ENCODE measurements around the gene HOXD3.

Gene HOXD3

DNA sequence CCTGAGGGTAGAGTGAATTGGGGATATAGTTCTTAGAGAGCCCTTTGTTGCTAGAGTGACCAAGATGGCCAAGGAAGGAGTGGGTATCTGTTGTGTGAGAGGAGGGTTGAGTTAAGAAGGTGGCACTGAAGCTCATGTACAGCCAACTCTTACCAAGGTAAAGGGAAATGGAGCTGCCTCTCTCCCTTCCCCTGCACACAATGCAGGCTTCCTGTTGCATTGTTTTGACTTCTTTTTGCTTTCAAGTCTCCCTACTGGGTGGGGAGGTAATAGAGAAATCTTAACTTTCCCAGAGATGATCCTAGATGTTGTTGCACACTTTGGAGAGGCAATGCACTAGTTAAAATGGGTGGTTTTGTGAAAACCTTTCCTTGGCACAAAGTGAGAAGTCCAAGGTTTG, 55.2 kb downstream of the HOXD3 start:
- DNase-seq (ENCODE audit: low read depth, low spot score) = no peak

DNA sequence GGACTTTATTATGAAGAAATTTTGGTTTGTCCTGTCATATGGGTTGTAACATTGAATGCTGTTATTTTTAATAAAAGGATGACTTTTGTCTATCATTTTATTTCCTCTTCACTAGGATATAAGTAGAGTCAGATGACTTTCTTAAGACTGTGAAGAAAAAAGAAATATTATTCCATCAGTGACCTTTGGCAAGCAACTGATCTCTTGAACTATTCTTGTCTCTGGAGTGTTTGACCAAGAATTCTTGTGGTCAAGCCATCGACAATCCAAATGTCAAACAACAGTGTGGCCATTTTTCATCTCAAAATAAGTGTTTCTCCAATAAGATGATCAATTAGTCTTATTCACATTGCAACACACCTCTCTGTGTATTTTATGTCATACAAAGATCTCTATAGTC, 56.3 kb downstream of the HOXD3 start:
- no peak for DNase-seq (ENCODE audit: low read depth, low spot score)

Measured in activated naive CD8-positive, alpha-beta T cell treated with anti-CD3 and anti-CD28 coated beads, Interleukin-2, amount 50 U/mL, for 16 hours (primary cell).